AG04450 (cell line): ENCODE results near the gene SRD5A3. TPM values are rescaled to one million over a fixed set of nuclear protein-coding genes. Genes with fewer than 3 reads are reported as not detected.
A peak's percentile ranks its signal among the peaks of the same experiment; 100 is the strongest.

Experiments
- CTCF ChIA-PET: fragments of 300-600, 350-600 bp; formaldehyde crosslinking; extraction: SDS; loops from one replicate; lab custom pipeline; 2022; ENCODE audit warnings: antibody characterized with exemption, inconsistent platforms; lab: Charles Lee
- POLR2A ChIA-PET: fragments of 350-600 bp; formaldehyde crosslinking; extraction: SDS; loops from one replicate; lab custom pipeline; 2021; ENCODE audit warnings: antibody characterized with exemption, inconsistent platforms; lab: Yijun Ruan, JAX
- DNase-seq: peaks from one replicate; pipeline ENCODE4 v3.0.0-alpha.2; 2011; ENCODE audit warnings: low read depth, low spot score
- H3K27ac ChIP-seq: one replicate; pipeline ENCODE4 v1.5.1; 2012; ENCODE audit warnings: low read depth, low read length, control low read depth
- H3K27me3 ChIP-seq: one replicate; pipeline ENCODE4 v1.6.0; 2012; ENCODE audit warnings: low read length; ENCODE audit not compliant: control insufficient read depth, insufficient read depth
- H3K4me3 ChIP-seq: 2 replicates; pipeline ENCODE4 v1.5.1; 2011; ENCODE audit warnings: mild to moderate bottlenecking, low read depth, low read length, control low read depth
- H3K9me3 ChIP-seq: 2 replicates; pipeline ENCODE4 v1.5.1; 2012; ENCODE audit warnings: low read length; ENCODE audit not compliant: control insufficient read depth, insufficient read depth
- CTCF ChIP-seq: IDR thresholded peaks from 2 replicates; pipeline ENCODE4 v1.5.1; 2011; ENCODE audit warnings: low read depth, low read length, control low read depth, inconsistent platforms
- polyA plus RNA-seq: library from polyadenylated mRNA; depleted of rRNA; stranded (reverse); fragments of >200 nt; gene quantifications from 2 replicates; pipeline ENCODE4 v1.2.3, GENCODE V29; 2011

SRD5A3 gene
- polyA plus RNA-seq, 1 experiment = 15.8 TPM

- no peaks in the 10 kb centered on the region for H3K27me3 ChIP-seq
- POLR2A ChIA-PET = interaction anchor here (0.7 to 2.3 kb wide), 2 partner anchors 10 to 55 kb away, joined by 4 read pairs; no protein-coding TSS in a partner anchor
- no peak overlapping the region for H3K27ac ChIP-seq
- no peak for DNase-seq
- TF ChIP-seq CTCF = no peak
- CTCF ChIA-PET = interaction anchor here (0.7 to 2.4 kb wide), 6 partner anchors 10 to 156 kb away, joined by 3 to 9 read pairs (median 4); partner anchors contain the start of genes CLOCK and SRD5A3
- no peaks in the 10 kb centered on the region for H3K9me3 ChIP-seq
- H3K4me3 ChIP-seq = peak overlapping the region; percentile 79
These were observed 52.4 kb downstream of the SRD5A3 start for GRCh38 chr4:55398461-55398860.

- DNase-seq = no peak
- CTCF ChIA-PET = interaction anchor here (0.7 to 2.4 kb wide), 6 partner anchors 10 to 156 kb away, joined by 3 to 9 read pairs (median 4); partner anchors contain the start of genes CLOCK and SRD5A3
- Histone ChIP-seq H3K27me3 (no peaks in the 10 kb centered on the region), H3K9me3 (no peaks in the 10 kb centered on the region), H3K27ac (peak overlapping the region; percentile 53), H3K4me3 (peak overlapping the region; percentile 79)
- no peak for TF ChIP-seq CTCF
- POLR2A ChIA-PET = interaction anchor here (0.6 to 2.3 kb wide), 2 partner anchors 9 to 22 kb away, joined by 3 to 4 read pairs; no protein-coding TSS in a partner anchor
These were observed 52.9 kb downstream of the SRD5A3 start for GRCh38 chr4:55398966-55399365.

- H3K9me3 ChIP-seq = no peaks in the 10 kb centered on the region
- H3K4me3 ChIP-seq = peak overlapping the region; percentile 79; the same call in 1 of the 2 replicates
- no peaks in the 10 kb centered on the region for H3K27me3 ChIP-seq
- CTCF ChIA-PET = interaction anchor here (2.4 kb wide), 1 partner anchor 9 kb away, joined by 9 read pairs; no protein-coding TSS in a partner anchor
- POLR2A ChIA-PET = interaction anchor here (0.5 to 2.3 kb wide), 4 partner anchors 9 to 27 kb away, joined by 3 to 5 read pairs (median 4); no protein-coding TSS in a partner anchor
- DNase-seq = no peak
- TF ChIP-seq CTCF = no peak
- H3K27ac ChIP-seq = no peak overlapping the region
These were observed 53.5 kb downstream of the SRD5A3 start for GRCh38 chr4:55399581-55399980.

- H3K27me3 ChIP-seq = no peaks in the 10 kb centered on the region
- ChIA-PET CTCF (no interaction called here), POLR2A (no interaction called here)
- DNase-seq = no peak
- no peak overlapping the region for H3K4me3 ChIP-seq
- TF ChIP-seq CTCF = no peak
- no peak overlapping the region for H3K27ac ChIP-seq
- no peaks in the 10 kb centered on the region for H3K9me3 ChIP-seq
These were observed 59.0 kb downstream of the SRD5A3 start for GRCh38 chr4:55405073-55405472.

- Histone ChIP-seq H3K4me3 (no peak overlapping the region), H3K27ac (no peak overlapping the region), H3K9me3 (no peaks in the 10 kb centered on the region), H3K27me3 (no peaks in the 10 kb centered on the region)
- no peak for TF ChIP-seq CTCF
- DNase-seq = no peak
- POLR2A ChIA-PET = no interaction called here
- CTCF ChIA-PET = interaction anchor here (1.1 kb wide), 1 partner anchor 61 kb away, joined by 3 read pairs; the partner anchor contains the start of gene SRD5A3
These were observed 60.5 kb downstream of the SRD5A3 start for GRCh38 chr4:55406545-55406944.
